ENCODE data around the gene ASTN2. TPM values are rescaled to one million over a fixed set of nuclear protein-coding genes. Genes with fewer than 3 reads are reported as not detected.

Gene ASTN2
- total RNA-seq, 1 donor from 2014 or later: 15.9 TPM

GRCh38 chr9:116479967-116480366, 934.9 kb downstream of the ASTN2 start:
- no peaks in the 10 kb centered on the region for H3K9me3 Mint-ChIP-seq
- no peak for DNase-seq (ENCODE audit: extremely low spot score, unreplicated experiment)
- H3K4me3 Mint-ChIP-seq: no peak overlapping the region

DNA sequence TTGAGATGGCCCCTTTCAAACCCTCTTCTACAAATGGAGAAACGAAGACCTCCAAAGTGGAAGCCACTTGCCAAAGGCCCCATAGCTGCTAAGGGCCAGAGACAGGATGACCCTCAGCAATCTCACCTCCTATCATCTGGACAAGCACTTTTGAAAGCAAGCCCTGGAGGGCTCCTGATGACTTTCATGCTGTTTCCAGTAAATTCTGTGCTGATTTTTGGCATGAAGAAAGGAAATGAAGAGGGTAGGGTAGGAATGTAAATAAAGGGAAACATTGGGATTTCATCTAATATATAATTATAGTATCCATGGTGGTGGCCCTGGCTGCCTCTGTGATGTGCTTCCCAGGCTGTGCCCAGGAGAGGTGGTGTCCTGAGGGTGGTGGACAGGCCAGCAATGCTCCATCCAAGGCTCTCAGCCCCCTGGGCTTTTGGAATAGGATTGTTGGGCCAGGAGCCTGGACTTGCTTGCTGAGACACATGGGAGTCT, 935.8 kb downstream of the ASTN2 start:
- peaks cover 24% of the 10 kb centered on the region for H3K4me1 Mint-ChIP-seq (ENCODE audit: unreplicated experiment)
- TF ChIP-seq, protein P1, sequence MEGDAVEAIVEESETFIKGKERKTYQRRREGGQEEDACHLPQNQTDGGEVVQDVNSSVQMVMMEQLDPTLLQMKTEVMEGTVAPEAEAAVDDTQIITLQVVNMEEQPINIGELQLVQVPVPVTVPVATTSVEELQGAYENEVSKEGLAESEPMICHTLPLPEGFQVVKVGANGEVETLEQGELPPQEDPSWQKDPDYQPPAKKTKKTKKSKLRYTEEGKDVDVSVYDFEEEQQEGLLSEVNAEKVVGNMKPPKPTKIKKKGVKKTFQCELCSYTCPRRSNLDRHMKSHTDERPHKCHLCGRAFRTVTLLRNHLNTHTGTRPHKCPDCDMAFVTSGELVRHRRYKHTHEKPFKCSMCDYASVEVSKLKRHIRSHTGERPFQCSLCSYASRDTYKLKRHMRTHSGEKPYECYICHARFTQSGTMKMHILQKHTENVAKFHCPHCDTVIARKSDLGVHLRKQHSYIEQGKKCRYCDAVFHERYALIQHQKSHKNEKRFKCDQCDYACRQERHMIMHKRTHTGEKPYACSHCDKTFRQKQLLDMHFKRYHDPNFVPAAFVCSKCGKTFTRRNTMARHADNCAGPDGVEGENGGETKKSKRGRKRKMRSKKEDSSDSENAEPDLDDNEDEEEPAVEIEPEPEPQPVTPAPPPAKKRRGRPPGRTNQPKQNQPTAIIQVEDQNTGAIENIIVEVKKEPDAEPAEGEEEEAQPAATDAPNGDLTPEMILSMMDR (conservative IDR thresholded peaks at IDR 0.05): no peak
- DNase-seq (ENCODE audit: extremely low spot score, unreplicated experiment): no peak

More at GRCh38 chr9:116479967-116480366, 934.9 kb downstream of the ASTN2 start:
- H3K4me1 Mint-ChIP-seq (ENCODE audit: unreplicated experiment): peaks cover 24% of the 10 kb centered on the region
- H3K27ac Mint-ChIP-seq: no peak overlapping the region
- no peaks in the 10 kb centered on the region for H3K27me3 Mint-ChIP-seq
- TF ChIP-seq, protein P1 (conservative IDR thresholded peaks at IDR 0.05): no peak
- peaks cover 8% of the 10 kb centered on the region for H3K36me3 Mint-ChIP-seq

GRCh38 chr9:116477584-116478141, 937.2 kb downstream of the ASTN2 start:
- Mint-ChIP-seq H3K27me3 (no peaks in the 10 kb centered on the region), H3K4me1 (ENCODE audit: unreplicated experiment) (peaks cover 18% of the 10 kb centered on the region), H3K4me3 (no peak overlapping the region), H3K27ac (peak overlapping the region; percentile 9), H3K9me3 (no peaks in the 10 kb centered on the region), H3K36me3 (peaks cover 8% of the 10 kb centered on the region)
- TF ChIP-seq, protein P1 (conservative IDR thresholded peaks at IDR 0.05): no peak
- DNase-seq (ENCODE audit: extremely low spot score, unreplicated experiment): no peak

More for the DNA sequence above, 935.8 kb downstream of the ASTN2 start:
- H3K9me3 Mint-ChIP-seq: no peaks in the 10 kb centered on the region
- H3K27me3 Mint-ChIP-seq: no peaks in the 10 kb centered on the region
- no peak overlapping the region for H3K4me3 Mint-ChIP-seq
- no peak overlapping the region for H3K27ac Mint-ChIP-seq
- H3K36me3 Mint-ChIP-seq: peaks cover 8% of the 10 kb centered on the region

DNA sequence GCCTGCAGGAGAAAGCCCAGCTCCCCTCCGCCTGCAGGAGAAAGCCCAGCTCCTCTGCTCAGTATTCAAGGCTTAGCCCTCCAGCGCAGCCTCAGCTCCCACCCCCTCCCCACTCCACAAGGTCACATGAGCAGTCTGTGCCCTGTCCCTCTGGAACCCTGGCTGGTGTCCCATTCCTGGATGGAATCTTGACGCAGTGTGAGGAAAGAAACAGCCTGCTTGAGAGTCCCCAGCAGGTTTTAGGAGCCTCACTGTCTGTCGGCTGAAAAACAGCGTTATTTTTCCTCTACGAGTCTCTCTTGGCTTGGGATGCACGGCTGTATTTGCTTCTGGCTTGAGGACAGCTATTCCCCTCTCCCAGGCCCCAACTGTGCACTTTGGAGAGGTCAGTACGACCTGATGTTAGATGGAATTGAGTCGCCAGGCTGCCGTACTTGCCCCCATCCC, 937.9 kb downstream of the ASTN2 start:
- peaks cover 8% of the 10 kb centered on the region for H3K36me3 Mint-ChIP-seq
- no peak overlapping the region for H3K4me3 Mint-ChIP-seq
- TF ChIP-seq, protein P1 (conservative IDR thresholded peaks at IDR 0.05): no peak
- peak overlapping the region; percentile 22 for H3K27ac Mint-ChIP-seq
- H3K9me3 Mint-ChIP-seq: no peaks in the 10 kb centered on the region
- no peak for DNase-seq (ENCODE audit: extremely low spot score, unreplicated experiment)
- H3K4me1 Mint-ChIP-seq (ENCODE audit: unreplicated experiment): peaks cover 23% of the 10 kb centered on the region
- no peaks in the 10 kb centered on the region for H3K27me3 Mint-ChIP-seq

DNA sequence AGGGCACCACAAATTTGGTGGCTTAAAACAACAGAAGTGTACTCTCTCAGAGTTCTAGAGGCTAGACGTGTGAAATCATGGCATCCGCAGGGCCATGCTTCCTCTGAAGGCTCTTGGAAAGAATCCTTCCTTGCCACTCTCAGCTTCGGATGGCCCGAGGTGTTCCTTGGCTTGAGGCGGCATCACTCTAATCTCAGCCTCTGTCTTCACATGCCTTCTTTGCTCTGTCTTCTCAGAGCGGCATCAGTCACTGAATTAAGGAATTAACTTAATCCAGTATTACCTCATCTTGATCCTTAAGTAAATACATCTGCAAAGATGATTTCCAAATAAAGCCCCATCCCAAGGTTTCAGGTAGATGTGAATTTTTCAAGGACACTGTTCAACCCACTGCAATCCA, 938.9 kb downstream of the ASTN2 start:
- Mint-ChIP-seq H3K36me3 (peaks cover 8% of the 10 kb centered on the region), H3K27me3 (no peaks in the 10 kb centered on the region), H3K27ac (no peak overlapping the region), H3K9me3 (no peaks in the 10 kb centered on the region), H3K4me1 (ENCODE audit: unreplicated experiment) (peaks cover 33% of the 10 kb centered on the region), H3K4me3 (no peak overlapping the region)
- TF ChIP-seq, protein P1 (conservative IDR thresholded peaks at IDR 0.05): no peak
- no peak for DNase-seq (ENCODE audit: extremely low spot score, unreplicated experiment)
